GM12878 (cell line): Measurements from ENCODE around the gene NCR2. TPM values are rescaled to one million over a fixed set of nuclear protein-coding genes. Genes with fewer than 3 reads are reported as not detected.

Experiments
- ATAC-seq: fragments of 200-7000 bp; cut with Tn5 transposase; 3 replicates; pipeline ENCODE4 v1.9.1; 2020; ENCODE audit warnings: mild to moderate bottlenecking, moderate library complexity
- BruUV-seq: library from RNA; stranded (reverse); fragments of 400-500 nt; replicated peaks from 2 replicates; lab custom pipeline; 2021; lab: Mats Ljungman, UMichigan
- CTCF ChIA-PET: fragments of 300-600 bp; sonication (Branson Sonifier 250); formaldehyde crosslinking; extraction: SDS; loops from one replicate; lab custom pipeline; 2021; ENCODE audit warnings: inconsistent platforms; lab: Yijun Ruan, JAX
- POLR2A ChIA-PET: fragments of 350-600 bp; formaldehyde crosslinking; extraction: SDS; loops from one replicate; lab custom pipeline; 2021; ENCODE audit warnings: inconsistent platforms; lab: Charles Lee
- RAD21 ChIA-PET: fragments of 300-600 bp; sonication (Branson Sonifier 250); formaldehyde crosslinking; loops from one replicate; lab custom pipeline; 2023; ENCODE audit warnings: antibody characterized with exemption; ENCODE audit not compliant: unreplicated experiment; lab: Charles Lee
- SMC1A ChIA-PET: fragments of 300-600 bp; sonication (Branson Sonifier 250); formaldehyde crosslinking; loops from one replicate; lab custom pipeline; 2023; ENCODE audit not compliant: unreplicated experiment, uncharacterized antibody; lab: Charles Lee
- DNase-seq: peaks from one replicate; pipeline ENCODE4 v3.0.0-alpha.2; 2011; ENCODE audit warnings: low read depth, low spot score
- FAIRE-seq: peaks from 3 replicates; lab custom pipeline; 2011; peaks lifted over from hg19 to GRCh38; lab: Jason Lieb, UNC
- H2AFZ ChIP-seq: 2 replicates; pipeline ENCODE4 v1.6.0; 2011; ENCODE audit warnings: low read depth, low read length, control low read depth; ENCODE audit not compliant: control insufficient read depth
- H3K27ac ChIP-seq: 2 replicates; pipeline ENCODE4 v1.5.1; 2011; ENCODE audit warnings: control low read depth; ENCODE audit not compliant: control insufficient read depth, insufficient read depth
- H3K27me3 ChIP-seq, 2 experiments: replicated peaks in 1 of 2; 2 replicates each; pipeline versions ENCODE4 v1.6.0 to v1.6.1; 2011; ENCODE audit warnings: low read length in 1 of 2; ENCODE audit not compliant: control insufficient read depth in 2 of 2, insufficient read depth in 2 of 2
- H3K36me3 ChIP-seq, 2 experiments: 2 replicates each; pipeline ENCODE4 v1.5.1; 2011; ENCODE audit warnings: low read length in 1 of 2; ENCODE audit not compliant: control insufficient read depth in 2 of 2, insufficient read depth in 2 of 2
- H3K4me1 ChIP-seq: 2 replicates; pipeline ENCODE4 v1.6.1; 2011; ENCODE audit warnings: mild to moderate bottlenecking, low read length, moderate library complexity, mixed read lengths; ENCODE audit not compliant: control insufficient read depth, insufficient read depth
- H3K4me2 ChIP-seq: 2 replicates; pipeline ENCODE4 v1.6.0; 2011; ENCODE audit warnings: control low read depth; ENCODE audit not compliant: control insufficient read depth, insufficient read depth
- H3K4me3 ChIP-seq: fragments of 200-600 bp; sonication (generic); 2 replicates; pipeline ENCODE4 v1.5.1; 2016
- H3K79me2 ChIP-seq: 2 replicates; pipeline ENCODE4 v1.6.0; 2011; ENCODE audit warnings: low read length; ENCODE audit not compliant: control insufficient read depth, insufficient read depth
- H3K9ac ChIP-seq: 2 replicates; pipeline ENCODE4 v1.8.0; 2011; ENCODE audit warnings: low read length, control low read depth, mixed read lengths; ENCODE audit not compliant: control insufficient read depth, insufficient read depth
- H3K9me3 ChIP-seq: replicated peaks from 3 replicates; pipeline ENCODE4 v1.5.1; 2011; ENCODE audit warnings: mild to moderate bottlenecking, low read length; ENCODE audit not compliant: control insufficient read depth, insufficient read depth
- H4K20me1 ChIP-seq: 2 replicates; pipeline ENCODE4 v1.6.0; 2011; ENCODE audit not compliant: control insufficient read depth, insufficient read depth
- BACH1 ChIP-seq: fragments of 450-650 bp; IDR thresholded peaks from 2 replicates; pipeline ENCODE4 v1.6.1; 2017; ENCODE audit warnings: mild to moderate bottlenecking, borderline replicate concordance
- CBX3 ChIP-seq: fragments of 200-600 bp; sonication (generic); IDR thresholded peaks from 2 replicates; pipeline ENCODE4 v1.6.1; 2016; ENCODE audit warnings: low read depth, borderline replicate concordance
- CBX5 ChIP-seq: sonication (generic); IDR thresholded peaks from 2 replicates; pipeline ENCODE4 v1.6.1; 2016; ENCODE audit warnings: low read depth, moderate library complexity, mild to moderate bottlenecking, inconsistent platforms
- FOS ChIP-seq: IDR thresholded peaks from 3 replicates; pipeline ENCODE4 v1.6.1; 2011; ENCODE audit warnings: borderline replicate concordance; ENCODE audit not compliant: insufficient read length; ENCODE audit errors: extremely low read depth
- IRF4 ChIP-seq: IDR thresholded peaks from 2 replicates; pipeline ENCODE4 v1.6.1; 2011; ENCODE audit warnings: low read depth, low read length
- KDM1A ChIP-seq: fragments of 200-600 bp; sonication (generic); IDR thresholded peaks from 2 replicates; pipeline ENCODE4 v1.6.1; 2016; ENCODE audit warnings: borderline replicate concordance
- NBN ChIP-seq: fragments of 450-650 bp; IDR thresholded peaks from 2 replicates; pipeline ENCODE4 v1.6.1; 2016
- NFXL1 ChIP-seq: fragments of 450-650 bp; IDR thresholded peaks from 2 replicates; pipeline ENCODE4 v1.6.1; 2017; ENCODE audit warnings: antibody characterized with exemption, mild to moderate bottlenecking, borderline replicate concordance
- NFYA ChIP-seq: IDR thresholded peaks from 2 replicates; pipeline ENCODE4 v1.6.1; 2011; ENCODE audit warnings: low read depth, mild to moderate bottlenecking, low read length, improper control_type of control experiment, borderline replicate concordance
- SREBF1 ChIP-seq: IDR thresholded peaks from 2 replicates; pipeline ENCODE4 v1.6.1; 2012; ENCODE audit warnings: mild to moderate bottlenecking, low read length
- ZNF217 ChIP-seq: fragments of 450-650 bp; IDR thresholded peaks from 2 replicates; pipeline ENCODE4 v1.6.1; 2017; ENCODE audit warnings: antibody characterized with exemption, mild to moderate bottlenecking
- WGBS: methylation state at CpG from one replicate; pipeline ENCODE4 v1.1.6; 2016; ENCODE audit warnings: low lambda C conversion rate; ENCODE audit not compliant: insufficient replicate concordance, insufficient coverage; ENCODE audit errors: missing lambda C conversion rate; 5-methylcytosine and 5-hydroxymethylcytosine counted together
- in situ Hi-C: fragments of 300-500 bp; cut with MboI; formaldehyde crosslinking; loops from 9 replicates; pipeline ENCODE4 v1.14.3; 2018; ENCODE audit warnings: mixed read lengths
- intact Hi-C: fragments of 100-400 bp; cut with micrococcal nuclease; formaldehyde crosslinking; loops from one replicate; pipeline ENCODE4 v1.14.2; 2022; ENCODE audit not compliant: unreplicated experiment
- polyA plus RNA-seq, 11 experiments: library from polyadenylated mRNA; depleted of rRNA in 4 of 11; unstranded in 6 of 11; stranded (reverse) in 5 of 11; fragments of >200 nt; fragmentation: Nextera tagmentation in 4 of 11; fragmentation: Illumina TruSeq in 1 of 11; extraction: Ambion mirVana in 4 of 11; extraction: Trizol in 1 of 11; gene quantifications; 1 replicate in 1 of 11; 2 replicates in 10 of 11; pipeline versions ENCODE4 v1.2.1 to v1.2.3, GENCODE V29; 2011 to 2016; ENCODE audit warnings: inconsistent platforms in 2 of 11, missing spikeins in 2 of 11, low read depth in 1 of 11
- total RNA-seq, 4 experiments: library from RNA; depleted of rRNA in 3 of 4; stranded (reverse); fragments of >200 nt in 3 of 4; fragmentation: Illumina TruSeq in 1 of 4; extraction: Trizol in 1 of 4; gene quantifications; 2 replicates each; pipeline versions ENCODE4 v1.2.1 to v1.2.3, GENCODE V29; 2013 to 2021
- TF ChIP-seq, protein P1 (sequence below): IDR thresholded peaks from 2 replicates; pipeline ENCODE4 v1.6.1; 2011; ENCODE audit warnings: borderline replicate concordance, low read depth, mild to moderate bottlenecking, moderate library complexity, mixed read lengths, low read length; ENCODE audit not compliant: insufficient read depth; ENCODE audit errors: extremely low read length
- TF ChIP-seq, protein P2 (sequence below): fragments of 450-650 bp; IDR thresholded peaks from 2 replicates; pipeline ENCODE4 v1.6.1; 2016; ENCODE audit warnings: mild to moderate bottlenecking
- TF ChIP-seq, protein P3 (sequence below): fragments of 450-650 bp; formaldehyde crosslinking; IDR thresholded peaks from 2 replicates; pipeline ENCODE4 v1.5.0; 2022; ENCODE audit warnings: mild to moderate bottlenecking, missing genetic modification characterization

NCR2 gene
- total and polyA plus RNA-seq, 10 of the 15 experiments (the other 5 are each of a cell fraction or from before 2014, with no cell fraction given): 0.21 to 0.53 TPM; not detected in 8

DNA sequence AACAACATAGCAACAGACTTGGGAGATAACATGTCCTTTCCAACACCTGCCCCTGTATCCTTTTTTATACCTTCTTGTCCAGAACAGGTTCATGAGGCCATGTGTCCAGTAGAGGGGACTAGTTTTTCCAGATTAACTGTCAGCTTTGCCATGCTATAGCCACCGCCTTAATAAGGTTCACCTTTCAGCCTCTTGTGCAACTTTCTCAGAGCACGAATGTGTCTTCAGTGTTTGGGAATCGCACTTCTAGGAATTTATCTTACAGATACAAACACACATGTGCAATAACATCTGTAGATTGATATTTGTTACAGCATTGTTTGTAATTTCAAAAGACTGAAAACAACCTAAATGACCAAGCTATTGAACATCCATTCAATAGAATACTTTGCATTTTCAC, 21.4 kb downstream of the NCR2 start:
- H3K36me3 ChIP-seq: no peaks in the 10 kb centered on the region
- H3K9me3 ChIP-seq: peaks cover 14% of the 10 kb centered on the region; the same call in 2 of the 3 replicates
- H3K9ac ChIP-seq: no peak overlapping the region
- H4K20me1 ChIP-seq: no peaks in the 10 kb centered on the region
- H3K4me3 ChIP-seq: no peak overlapping the region
- ATAC-seq: no peak
- TF ChIP-seq NBN: no peak
- TF ChIP-seq BACH1: no peak
- TF ChIP-seq, protein P1, sequence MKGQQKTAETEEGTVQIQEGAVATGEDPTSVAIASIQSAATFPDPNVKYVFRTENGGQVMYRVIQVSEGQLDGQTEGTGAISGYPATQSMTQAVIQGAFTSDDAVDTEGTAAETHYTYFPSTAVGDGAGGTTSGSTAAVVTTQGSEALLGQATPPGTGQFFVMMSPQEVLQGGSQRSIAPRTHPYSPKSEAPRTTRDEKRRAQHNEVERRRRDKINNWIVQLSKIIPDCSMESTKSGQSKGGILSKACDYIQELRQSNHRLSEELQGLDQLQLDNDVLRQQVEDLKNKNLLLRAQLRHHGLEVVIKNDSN: no peak
- no peak for TF ChIP-seq KDM1A
- TF ChIP-seq NFXL1: no peak
- TF ChIP-seq, protein P2, sequence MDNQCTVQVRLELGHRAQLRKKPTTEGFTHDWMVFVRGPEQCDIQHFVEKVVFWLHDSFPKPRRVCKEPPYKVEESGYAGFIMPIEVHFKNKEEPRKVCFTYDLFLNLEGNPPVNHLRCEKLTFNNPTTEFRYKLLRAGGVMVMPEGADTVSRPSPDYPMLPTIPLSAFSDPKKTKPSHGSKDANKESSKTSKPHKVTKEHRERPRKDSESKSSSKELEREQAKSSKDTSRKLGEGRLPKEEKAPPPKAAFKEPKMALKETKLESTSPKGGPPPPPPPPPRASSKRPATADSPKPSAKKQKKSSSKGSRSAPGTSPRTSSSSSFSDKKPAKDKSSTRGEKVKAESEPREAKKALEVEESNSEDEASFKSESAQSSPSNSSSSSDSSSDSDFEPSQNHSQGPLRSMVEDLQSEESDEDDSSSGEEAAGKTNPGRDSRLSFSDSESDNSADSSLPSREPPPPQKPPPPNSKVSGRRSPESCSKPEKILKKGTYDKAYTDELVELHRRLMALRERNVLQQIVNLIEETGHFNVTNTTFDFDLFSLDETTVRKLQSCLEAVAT: no peak
- TF ChIP-seq ZNF217: no peak
- TF ChIP-seq IRF4: no peak
- TF ChIP-seq, protein P3, sequence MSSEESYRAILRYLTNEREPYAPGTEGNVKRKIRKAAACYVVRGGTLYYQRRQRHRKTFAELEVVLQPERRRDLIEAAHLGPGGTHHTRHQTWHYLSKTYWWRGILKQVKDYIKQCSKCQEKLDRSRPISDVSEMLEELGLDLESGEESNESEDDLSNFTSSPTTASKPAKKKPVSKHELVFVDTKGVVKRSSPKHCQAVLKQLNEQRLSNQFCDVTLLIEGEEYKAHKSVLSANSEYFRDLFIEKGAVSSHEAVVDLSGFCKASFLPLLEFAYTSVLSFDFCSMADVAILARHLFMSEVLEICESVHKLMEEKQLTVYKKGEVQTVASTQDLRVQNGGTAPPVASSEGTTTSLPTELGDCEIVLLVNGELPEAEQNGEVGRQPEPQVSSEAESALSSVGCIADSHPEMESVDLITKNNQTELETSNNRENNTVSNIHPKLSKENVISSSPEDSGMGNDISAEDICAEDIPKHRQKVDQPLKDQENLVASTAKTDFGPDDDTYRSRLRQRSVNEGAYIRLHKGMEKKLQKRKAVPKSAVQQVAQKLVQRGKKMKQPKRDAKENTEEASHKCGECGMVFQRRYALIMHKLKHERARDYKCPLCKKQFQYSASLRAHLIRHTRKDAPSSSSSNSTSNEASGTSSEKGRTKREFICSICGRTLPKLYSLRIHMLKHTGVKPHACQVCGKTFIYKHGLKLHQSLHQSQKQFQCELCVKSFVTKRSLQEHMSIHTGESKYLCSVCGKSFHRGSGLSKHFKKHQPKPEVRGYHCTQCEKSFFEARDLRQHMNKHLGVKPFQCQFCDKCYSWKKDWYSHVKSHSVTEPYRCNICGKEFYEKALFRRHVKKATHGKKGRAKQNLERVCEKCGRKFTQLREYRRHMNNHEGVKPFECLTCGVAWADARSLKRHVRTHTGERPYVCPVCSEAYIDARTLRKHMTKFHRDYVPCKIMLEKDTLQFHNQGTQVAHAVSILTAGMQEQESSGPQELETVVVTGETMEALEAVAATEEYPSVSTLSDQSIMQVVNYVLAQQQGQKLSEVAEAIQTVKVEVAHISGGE (CRISPR knock-in tag): no peak
- no peak for TF ChIP-seq NFYA
- no peak for TF ChIP-seq CBX5
- no peak for TF ChIP-seq CBX3
- no peak for TF ChIP-seq SREBF1
- TF ChIP-seq FOS: no peak
- TF ChIP-seq, all 136 proteins: peak for 0
- Histone ChIP-seq H3K27ac (no peak overlapping the region), H3K4me1 (no peaks in the 10 kb centered on the region), H3K4me2 (no peak overlapping the region), H3K27me3 (peaks cover 0 to 4% of the 10 kb centered on the region in 2 experiments; a peak in 2 of 4 replicates), H2AFZ (no peak overlapping the region), H3K79me2 (no peaks in the 10 kb centered on the region)
- in situ Hi-C loops: no loop called here
- RAD21 ChIA-PET: no interaction called here
- DNase-seq (no peak), FAIRE-seq (no peak)
- CTCF ChIA-PET: interaction anchor here (0.8 to 3.2 kb wide), 3 partner anchors 11 to 68 kb away, joined by 3 to 7 read pairs (median 6); no protein-coding TSS in a partner anchor
- WGBS: 49% methylated on average over 3 of the region's 3 CpGs
- SMC1A ChIA-PET: interaction anchor here (1.0 to 1.2 kb wide), 3 partner anchors 12 to 23 kb away, joined by 4 to 5 read pairs (median 4); no protein-coding TSS in a partner anchor
- intact Hi-C loops: no loop called here
- no TSS peak for BruUV-seq
- POLR2A ChIA-PET: no interaction called here
